Caco-2 (cell line): ENCODE results near the gene MPPED1. TPM values are rescaled to one million over a fixed set of nuclear protein-coding genes. Genes with fewer than 3 reads are reported as not detected.

Experiments
- BruUV-seq: library from RNA; stranded (reverse); fragments of 400-500 nt; replicated peaks from 2 replicates; lab custom pipeline; 2021; lab: Mats Ljungman, UMichigan
- CTCF ChIA-PET: fragments of 300-600 bp; sonication (Branson Sonifier 250); formaldehyde crosslinking; loops from one replicate; lab custom pipeline; 2022; ENCODE audit warnings: antibody characterized with exemption; lab: Charles Lee
- POLR2A ChIA-PET: fragments of 300-600 bp; sonication (Branson Sonifier 250); formaldehyde crosslinking; loops from one replicate; lab custom pipeline; 2022; ENCODE audit warnings: antibody characterized with exemption; lab: Charles Lee
- DNase-seq, 2 experiments: peaks; one replicate each; pipeline versions ENCODE4 v3.0.0 to v3.0.0-alpha.2; 2020 to 2022
- H3K27me3 ChIP-seq: replicated peaks from 2 replicates; pipeline ENCODE4 v1.6.0; 2011; ENCODE audit warnings: low read length; ENCODE audit not compliant: control insufficient read depth, insufficient read depth
- H3K36me3 ChIP-seq: 2 replicates; pipeline ENCODE4 v1.5.1; 2011; ENCODE audit warnings: low read length; ENCODE audit not compliant: control insufficient read depth, insufficient read depth
- H3K4me1 ChIP-seq: fragments of 250-450 bp; sonication (Bioruptor Pico); 2 replicates; pipeline ENCODE4 v1.5.1; 2020; ENCODE audit warnings: mild to moderate bottlenecking
- H3K4me3 ChIP-seq: 2 replicates; pipeline ENCODE4 v1.5.1; 2011; ENCODE audit warnings: low read depth, mild to moderate bottlenecking, control low read depth, low read length
- H3K9me3 ChIP-seq: fragments of 250-450 bp; sonication (Bioruptor Pico); 2 replicates; pipeline ENCODE4 v1.5.1; 2020; ENCODE audit warnings: mild to moderate bottlenecking, moderate library complexity
- H3K27ac Mint-ChIP-seq: one replicate; pipeline ENCODE4 v1.8.0; 2022; ENCODE audit warnings: mixed read lengths; ENCODE audit not compliant: unreplicated experiment
- H3K27me3 Mint-ChIP-seq: one replicate; pipeline ENCODE4 v1.8.0; 2022; ENCODE audit warnings: mixed read lengths; ENCODE audit not compliant: insufficient read depth, unreplicated experiment
- H3K36me3 Mint-ChIP-seq: one replicate; pipeline ENCODE4 v1.8.0; 2022; ENCODE audit warnings: mild to moderate bottlenecking, mixed read lengths; ENCODE audit not compliant: insufficient read depth, unreplicated experiment
- H3K4me1 Mint-ChIP-seq: one replicate; pipeline ENCODE4 v1.8.0; 2022; ENCODE audit warnings: low read depth, mixed read lengths; ENCODE audit not compliant: unreplicated experiment
- H3K4me3 Mint-ChIP-seq: one replicate; pipeline ENCODE4 v1.8.0; 2022; ENCODE audit warnings: mild to moderate bottlenecking, moderate library complexity, mixed read lengths; ENCODE audit not compliant: unreplicated experiment
- H3K9me3 Mint-ChIP-seq: one replicate; pipeline ENCODE4 v1.8.0; 2022; ENCODE audit warnings: mixed read lengths; ENCODE audit not compliant: unreplicated experiment
- intact Hi-C: fragments of 100-400 bp; cut with micrococcal nuclease; formaldehyde crosslinking; loops from one replicate; pipeline ENCODE4 v1.10.0; 2022; ENCODE audit not compliant: unreplicated experiment
- total RNA-seq: library from RNA; stranded (reverse); gene quantifications from 2 replicates; pipeline ENCODE4 v1.2.3, GENCODE V29; 2022
- TF ChIP-seq, protein P1 (sequence below), 2 experiments: fragments of 200-600 bp in 1 of 2; IDR thresholded peaks; 1 replicate in 1 of 2; 2 replicates in 1 of 2; pipeline versions ENCODE4 v1.5.1 to v1.8.0; 2011 to 2022; ENCODE audit warnings: antibody characterized with exemption in 1 of 2, control low read depth in 1 of 2, inconsistent platforms in 1 of 2, low read depth in 1 of 2, low read length in 1 of 2, mild to moderate bottlenecking in 1 of 2, moderate library complexity in 1 of 2; ENCODE audit not compliant: insufficient read depth in 1 of 2, severe bottlenecking in 1 of 2, unreplicated experiment in 1 of 2

MPPED1 gene
- total RNA-seq, 1 experiment from 2014 or later = not detected

DNA sequence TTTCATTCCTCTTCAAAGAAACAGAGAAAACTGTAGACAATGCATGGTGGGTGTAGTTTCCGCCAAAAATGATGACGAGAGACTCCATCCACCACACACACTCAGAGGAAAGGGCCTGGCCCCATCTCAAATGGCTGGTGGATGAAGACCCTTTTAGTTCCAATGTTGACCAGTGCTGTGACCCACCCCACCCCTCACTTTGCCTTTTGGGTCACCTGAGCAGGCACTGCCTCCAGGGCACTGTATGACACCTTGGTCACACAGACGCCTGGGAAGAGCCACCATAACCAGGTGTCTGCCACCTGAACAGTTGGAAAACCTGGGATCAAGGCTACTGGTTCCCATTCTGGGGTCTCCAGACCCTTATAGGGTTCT lies 121.3 kb downstream of the MPPED1 start:
- TF ChIP-seq, protein P1, sequence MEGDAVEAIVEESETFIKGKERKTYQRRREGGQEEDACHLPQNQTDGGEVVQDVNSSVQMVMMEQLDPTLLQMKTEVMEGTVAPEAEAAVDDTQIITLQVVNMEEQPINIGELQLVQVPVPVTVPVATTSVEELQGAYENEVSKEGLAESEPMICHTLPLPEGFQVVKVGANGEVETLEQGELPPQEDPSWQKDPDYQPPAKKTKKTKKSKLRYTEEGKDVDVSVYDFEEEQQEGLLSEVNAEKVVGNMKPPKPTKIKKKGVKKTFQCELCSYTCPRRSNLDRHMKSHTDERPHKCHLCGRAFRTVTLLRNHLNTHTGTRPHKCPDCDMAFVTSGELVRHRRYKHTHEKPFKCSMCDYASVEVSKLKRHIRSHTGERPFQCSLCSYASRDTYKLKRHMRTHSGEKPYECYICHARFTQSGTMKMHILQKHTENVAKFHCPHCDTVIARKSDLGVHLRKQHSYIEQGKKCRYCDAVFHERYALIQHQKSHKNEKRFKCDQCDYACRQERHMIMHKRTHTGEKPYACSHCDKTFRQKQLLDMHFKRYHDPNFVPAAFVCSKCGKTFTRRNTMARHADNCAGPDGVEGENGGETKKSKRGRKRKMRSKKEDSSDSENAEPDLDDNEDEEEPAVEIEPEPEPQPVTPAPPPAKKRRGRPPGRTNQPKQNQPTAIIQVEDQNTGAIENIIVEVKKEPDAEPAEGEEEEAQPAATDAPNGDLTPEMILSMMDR (IDR thresholded peaks at IDR 0.05; ENCODE audit: insufficient read depth in 1 of 2, low read depth in 1 of 2, low read length in 1 of 2, severe bottlenecking in 1 of 2, unreplicated experiment in 1 of 2) = no peak
- no TSS peak for BruUV-seq
- POLR2A ChIA-PET = no interaction called here
- Mint-ChIP-seq H3K27ac (no peak overlapping the region), H3K4me3 (no peak overlapping the region), H3K9me3 (no peaks in the 10 kb centered on the region), H3K36me3 (no peaks in the 10 kb centered on the region), H3K27me3 (peaks cover 6% of the 10 kb centered on the region), H3K4me1 (no peaks in the 10 kb centered on the region)
- DNase-seq = no peak
- no peaks in the 10 kb centered on the region for H3K36me3 ChIP-seq
- no peaks in the 10 kb centered on the region for H3K4me1 ChIP-seq
- H3K9me3 ChIP-seq = no peaks in the 10 kb centered on the region
- no peak overlapping the region for H3K4me3 ChIP-seq
- CTCF ChIA-PET = interaction anchor here (0.7 kb wide), 1 partner anchor 413 kb away, joined by 3 read pairs; no protein-coding TSS in a partner anchor
- no peaks in the 10 kb centered on the region; the same call in 1 of the 2 replicates for H3K27me3 ChIP-seq
- intact Hi-C loops = no loop called here

DNA sequence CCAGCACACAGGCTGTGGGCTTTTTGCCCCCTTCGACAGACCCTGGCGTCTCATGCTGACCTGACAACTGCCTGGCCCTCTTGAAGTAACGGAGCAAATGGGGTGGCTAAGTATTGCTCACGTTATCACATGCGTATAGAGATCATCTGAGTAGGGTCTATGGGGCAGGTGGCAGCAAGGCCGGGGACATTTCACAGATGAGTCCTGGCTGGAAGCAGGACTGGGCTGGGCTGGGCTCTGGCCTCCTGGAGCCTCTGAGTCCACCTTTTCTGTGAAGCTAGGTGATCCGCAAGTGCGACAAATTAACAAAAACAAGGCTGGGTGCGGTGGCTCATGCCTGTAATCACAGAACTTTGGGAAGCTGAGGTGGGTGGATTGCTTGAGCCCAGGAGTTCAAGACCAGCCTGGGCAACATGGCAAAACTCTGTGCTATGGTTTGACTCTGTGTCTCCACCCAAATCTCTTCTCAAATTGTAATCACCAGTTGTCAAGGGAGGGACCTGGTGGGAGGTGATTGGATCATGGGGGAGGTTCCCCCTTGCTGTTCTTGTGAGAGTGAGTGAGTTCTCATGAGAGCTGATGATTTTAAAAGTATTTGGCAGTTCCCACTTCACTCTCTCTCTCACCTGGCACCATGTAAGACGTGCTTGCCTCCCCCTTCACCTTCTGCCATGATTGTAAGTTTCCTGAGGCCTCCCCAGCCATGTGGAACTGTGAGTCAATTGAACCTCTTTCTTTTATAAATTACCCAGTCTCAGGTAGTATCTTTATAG lies 122.0 kb downstream of the MPPED1 start:
- CTCF ChIA-PET = no interaction called here

DNA sequence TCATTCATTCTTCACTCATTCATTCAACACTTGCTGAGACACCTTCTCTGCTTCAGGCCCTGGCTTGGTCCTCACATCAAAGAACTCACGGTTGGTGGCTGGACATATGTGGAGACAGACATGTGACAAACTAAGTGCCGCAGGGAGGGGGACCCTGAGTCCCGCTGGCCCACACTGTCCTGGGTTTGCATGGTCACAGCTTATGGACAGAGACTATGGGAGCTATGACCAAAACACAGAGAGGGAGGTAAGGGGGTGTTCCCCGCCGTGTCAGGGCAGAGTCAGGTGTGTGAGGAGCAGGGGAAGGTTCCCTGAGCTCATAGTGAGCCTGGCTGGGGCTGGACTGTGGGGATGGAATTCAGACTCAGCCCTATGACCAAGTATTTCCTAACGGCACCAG lies 123.1 kb downstream of the MPPED1 start:
- H3K4me1 ChIP-seq = no peaks in the 10 kb centered on the region
- H3K4me3 ChIP-seq = no peak overlapping the region
- H3K27me3 ChIP-seq = no peaks in the 10 kb centered on the region
- Mint-ChIP-seq H3K4me3 (no peak overlapping the region), H3K27me3 (peaks cover 6% of the 10 kb centered on the region), H3K9me3 (no peaks in the 10 kb centered on the region), H3K36me3 (no peaks in the 10 kb centered on the region), H3K27ac (no peak overlapping the region), H3K4me1 (no peaks in the 10 kb centered on the region)
- POLR2A ChIA-PET = no interaction called here
- intact Hi-C loops = no loop called here
- TF ChIP-seq, protein P1 (IDR thresholded peaks at IDR 0.05; ENCODE audit: insufficient read depth in 1 of 2, low read depth in 1 of 2, low read length in 1 of 2, severe bottlenecking in 1 of 2, unreplicated experiment in 1 of 2) = no peak
- CTCF ChIA-PET = no interaction called here
- DNase-seq = no peak
- no TSS peak for BruUV-seq
- H3K9me3 ChIP-seq = no peaks in the 10 kb centered on the region
- H3K36me3 ChIP-seq = no peaks in the 10 kb centered on the region

More for the DNA sequence above, 122.0 kb downstream of the MPPED1 start:
- H3K9me3 Mint-ChIP-seq = no peaks in the 10 kb centered on the region
- H3K4me1 ChIP-seq = no peaks in the 10 kb centered on the region
- no peaks in the 10 kb centered on the region; the same call in 1 of the 2 replicates for H3K27me3 ChIP-seq
- H3K4me1 Mint-ChIP-seq = no peaks in the 10 kb centered on the region
- BruUV-seq = no TSS peak
- H3K4me3 Mint-ChIP-seq = no peak overlapping the region
- no peak overlapping the region for H3K4me3 ChIP-seq
- no peaks in the 10 kb centered on the region for H3K9me3 ChIP-seq
- no peaks in the 10 kb centered on the region for H3K36me3 ChIP-seq
- TF ChIP-seq, protein P1 (IDR thresholded peaks at IDR 0.05; ENCODE audit: insufficient read depth in 1 of 2, low read depth in 1 of 2, low read length in 1 of 2, severe bottlenecking in 1 of 2, unreplicated experiment in 1 of 2) = no peak
- intact Hi-C loops = no loop called here
- DNase-seq = no peak
- POLR2A ChIA-PET = no interaction called here
- H3K36me3 Mint-ChIP-seq = no peaks in the 10 kb centered on the region
- H3K27me3 Mint-ChIP-seq = peaks cover 6% of the 10 kb centered on the region
- H3K27ac Mint-ChIP-seq = no peak overlapping the region
